Measurements from ENCODE around the gene CD99L2.

The CD99L2 gene

GRCh38 chrX:150767475-150768131 lies 130.9 kb downstream of the CD99L2 start:
- no peak for TF ChIP-seq CTCF (IDR thresholded peaks at IDR 0.05; ENCODE audit: control insufficient read depth, insufficient read depth, low read depth, low read length, missing control alignments)
- H3K4me3 ChIP-seq (ENCODE audit: control insufficient read depth, low read depth, low read length), result no peak overlapping the region

GRCh38 chrX:150767045-150767395 lies 131.4 kb downstream of the CD99L2 start:
- H3K4me3 ChIP-seq (ENCODE audit: control insufficient read depth, low read depth, low read length), result no peak overlapping the region
- TF ChIP-seq CTCF (IDR thresholded peaks at IDR 0.05; ENCODE audit: control insufficient read depth, insufficient read depth, low read depth, low read length, missing control alignments), result no peak
- DNase-seq (ENCODE audit: low read depth), result no peak

More at GRCh38 chrX:150767475-150768131, 130.9 kb downstream of the CD99L2 start:
- DNase-seq (ENCODE audit: low read depth), result peak; percentile 85

- peak; percentile 6 for TF ChIP-seq CTCF (IDR thresholded peaks at IDR 0.05; ENCODE audit: control insufficient read depth, insufficient read depth, low read depth, low read length, missing control alignments)
- no peak overlapping the region for H3K4me3 ChIP-seq (ENCODE audit: control insufficient read depth, low read depth, low read length)
- no peak for DNase-seq (ENCODE audit: low read depth)
Measured at GRCh38 chrX:150766351-150767044, 132.0 kb downstream of the CD99L2 start.

- no peak overlapping the region for H3K4me3 ChIP-seq (ENCODE audit: control insufficient read depth, low read depth, low read length)
- no peak for DNase-seq (ENCODE audit: low read depth)
- no peak for TF ChIP-seq CTCF (IDR thresholded peaks at IDR 0.05; ENCODE audit: control insufficient read depth, insufficient read depth, low read depth, low read length, missing control alignments)
Measured at GRCh38 chrX:150765782-150766350, 132.6 kb downstream of the CD99L2 start.

- no peak for TF ChIP-seq CTCF (IDR thresholded peaks at IDR 0.05; ENCODE audit: control insufficient read depth, insufficient read depth, low read depth, low read length, missing control alignments)
- DNase-seq (ENCODE audit: low read depth), result no peak
- no peak overlapping the region for H3K4me3 ChIP-seq (ENCODE audit: control insufficient read depth, low read depth, low read length)
Measured at GRCh38 chrX:150765237-150765636, 133.2 kb downstream of the CD99L2 start.

GRCh38 chrX:150763810-150764209 lies 134.7 kb downstream of the CD99L2 start:
- no peak overlapping the region for H3K4me3 ChIP-seq (ENCODE audit: control insufficient read depth, low read depth, low read length)
- TF ChIP-seq CTCF (IDR thresholded peaks at IDR 0.05; ENCODE audit: control insufficient read depth, insufficient read depth, low read depth, low read length, missing control alignments), result no peak
- DNase-seq (ENCODE audit: low read depth), result no peak
